HL-60/S4 treated with retinoic acid at 250 ng/mL for 4 days and 3 days (cell line): ENCODE measurements around the gene EXOC2.

Experiments
- in situ Hi-C: fragments of 300-500 bp; cut with MboI; formaldehyde crosslinking; loops from 2 replicates; pipeline ENCODE4 v1.7.0; 2022; ENCODE audit warnings: low sequenced_read_pairs

EXOC2 gene

DNA sequence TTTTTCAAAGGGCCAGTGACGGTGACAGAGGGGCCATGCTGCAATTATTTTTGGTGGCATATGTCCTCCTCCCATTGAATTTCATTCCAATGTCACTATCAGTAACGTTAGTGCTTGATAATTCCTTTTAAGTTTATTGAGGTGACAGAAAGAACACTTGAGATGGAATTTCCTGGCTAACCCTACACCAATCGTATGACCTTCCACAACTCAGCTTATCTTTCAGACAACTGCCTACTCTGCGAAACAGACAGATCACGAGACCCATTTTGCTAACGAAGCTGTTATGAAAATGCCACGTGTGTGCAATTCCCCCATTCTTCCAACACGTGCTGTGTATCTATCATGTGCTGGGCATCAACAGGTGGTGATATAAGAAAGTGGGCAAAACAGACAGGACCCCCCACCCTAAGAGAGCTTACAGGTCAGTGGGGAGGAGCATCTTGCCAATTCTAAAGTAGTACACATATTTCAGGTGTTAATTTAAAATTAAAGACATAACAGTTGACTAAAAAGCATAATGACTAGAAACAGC, 188.4 kb downstream of the EXOC2 start:
- in situ Hi-C loops: no loop called here

GRCh38 chr6:503610-504362, 189.2 kb downstream of the EXOC2 start:
- in situ Hi-C loops: no loop called here

GRCh38 chr6:502761-503160, 190.2 kb downstream of the EXOC2 start:
- in situ Hi-C loops: no loop called here

DNA sequence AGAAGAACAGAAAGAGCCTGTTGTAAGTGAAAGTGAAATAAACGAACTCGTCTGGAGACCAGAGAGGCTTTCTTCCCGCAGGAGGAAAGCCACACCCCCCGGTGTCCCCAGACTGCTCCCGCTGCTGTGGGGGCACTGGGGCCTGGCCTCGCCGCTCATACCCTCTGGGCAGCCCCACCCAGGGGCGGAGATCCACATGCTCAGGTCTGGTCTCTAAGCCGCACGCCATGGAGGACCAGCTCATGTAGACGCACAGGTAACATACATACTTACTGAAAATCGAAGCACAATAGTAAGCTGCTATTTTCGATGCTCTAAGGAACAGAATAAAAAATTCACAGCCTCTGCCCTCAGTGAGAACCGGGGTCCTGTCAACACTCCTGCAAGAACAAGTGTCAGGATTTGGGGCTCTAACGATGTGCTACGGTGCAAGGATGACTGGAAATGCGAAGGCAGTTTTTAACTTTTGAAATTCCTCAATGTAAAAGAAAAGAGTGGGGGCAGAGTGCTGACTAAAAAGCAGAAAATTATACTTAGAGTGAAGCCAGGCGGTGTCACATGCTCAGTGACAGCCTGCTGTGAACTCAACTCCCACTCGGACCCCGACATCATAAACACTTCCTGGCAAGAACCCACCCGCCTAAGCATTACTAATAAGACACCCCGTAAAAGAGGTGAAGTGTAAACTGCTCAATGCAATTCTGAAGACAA, 190.9 kb downstream of the EXOC2 start:
- in situ Hi-C loops: no loop called here

- in situ Hi-C loops: no loop called here
Observed at GRCh38 chr6:499617-500016, 193.3 kb downstream of the EXOC2 start.

GRCh38 chr6:498795-499231, 194.1 kb downstream of the EXOC2 start:
- in situ Hi-C loops: no loop called here

GRCh38 chr6:497258-497657, 195.7 kb downstream of the EXOC2 start:
- in situ Hi-C loops: no loop called here

DNA sequence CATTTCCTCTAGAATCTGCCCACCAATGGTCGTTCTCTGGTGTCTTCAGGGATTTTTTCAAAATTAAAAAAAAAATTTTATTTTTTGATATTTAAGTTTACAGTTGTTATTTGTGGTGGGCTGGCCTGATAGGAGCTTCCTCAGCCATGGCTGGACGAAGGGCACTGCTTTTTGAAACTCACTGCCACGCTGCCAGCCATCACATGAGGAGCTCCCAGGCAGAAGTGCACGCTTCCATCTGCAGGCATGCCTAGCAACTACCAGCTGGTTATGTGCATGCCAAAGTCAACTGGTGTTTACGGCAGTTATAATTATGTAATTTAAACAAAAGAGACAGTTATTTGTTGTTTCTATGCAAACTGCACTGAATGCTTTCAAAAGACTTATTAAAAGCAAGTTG, 196.3 kb downstream of the EXOC2 start:
- in situ Hi-C loops: no loop called here

GRCh38 chr6:494394-494793, 198.5 kb downstream of the EXOC2 start:
- in situ Hi-C loops: no loop called here

DNA sequence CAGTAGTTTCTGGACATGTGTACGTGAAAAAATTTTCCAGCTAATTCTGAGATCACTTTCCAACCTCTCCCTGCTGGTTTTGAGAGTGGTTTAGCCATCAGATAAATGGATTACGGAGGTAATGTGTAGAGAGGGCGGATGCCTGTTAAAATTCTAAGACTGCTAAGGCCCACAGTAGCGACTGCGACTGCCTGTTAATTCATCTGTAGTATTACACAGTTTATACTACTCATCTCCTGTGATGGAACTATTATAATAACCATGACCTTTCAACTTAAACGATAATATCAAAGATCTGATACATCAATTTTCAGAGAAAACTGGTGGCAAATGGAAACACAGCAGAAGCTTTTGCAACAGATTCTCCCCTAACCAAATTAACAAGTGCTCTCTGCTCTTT, 199.1 kb downstream of the EXOC2 start:
- in situ Hi-C loops: no loop called here

- in situ Hi-C loops: no loop called here
Observed at GRCh38 chr6:492816-493414, 200.0 kb downstream of the EXOC2 start.

GRCh38 chr6:492178-492577, 200.8 kb downstream of the EXOC2 start:
- in situ Hi-C loops: no loop called here

- in situ Hi-C loops: no loop called here
Observed at GRCh38 chr6:491233-491632, 201.7 kb downstream of the EXOC2 start.

DNA sequence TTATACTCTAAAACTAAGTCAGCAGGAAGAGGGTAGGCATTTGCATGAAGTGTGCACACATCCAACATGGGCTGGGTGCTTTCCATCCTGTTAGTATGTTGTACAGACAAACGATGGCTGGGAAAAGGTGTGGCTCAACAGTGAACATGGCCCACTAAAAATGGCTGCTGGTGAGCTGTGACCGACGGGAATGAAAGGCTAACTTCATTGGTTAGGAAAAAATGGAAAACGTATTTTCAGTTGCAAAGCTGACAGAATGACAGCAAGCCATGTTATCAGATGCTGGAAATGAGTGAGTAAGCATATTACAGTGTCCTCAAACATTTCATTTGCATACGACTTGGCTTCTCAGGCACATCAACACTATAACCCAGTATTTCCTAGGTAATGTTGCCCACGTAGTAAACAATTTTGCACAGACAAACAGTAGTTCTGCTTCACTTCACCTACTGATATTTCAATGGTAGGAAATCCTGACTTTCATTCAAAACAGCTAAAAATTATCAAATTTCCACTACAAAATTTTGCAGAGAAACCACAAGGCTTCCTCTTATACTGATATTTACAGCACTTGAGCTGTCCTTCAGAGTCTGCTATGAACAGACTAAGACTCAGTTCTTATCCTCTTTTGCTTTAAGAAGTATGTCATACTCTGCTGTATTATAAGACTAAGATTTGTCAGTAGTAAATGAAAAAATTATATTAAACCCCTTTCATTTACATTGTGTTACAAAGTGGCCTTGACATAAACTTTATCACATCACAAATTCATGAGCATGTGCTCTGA, 202.5 kb downstream of the EXOC2 start:
- in situ Hi-C loops: no loop called here

DNA sequence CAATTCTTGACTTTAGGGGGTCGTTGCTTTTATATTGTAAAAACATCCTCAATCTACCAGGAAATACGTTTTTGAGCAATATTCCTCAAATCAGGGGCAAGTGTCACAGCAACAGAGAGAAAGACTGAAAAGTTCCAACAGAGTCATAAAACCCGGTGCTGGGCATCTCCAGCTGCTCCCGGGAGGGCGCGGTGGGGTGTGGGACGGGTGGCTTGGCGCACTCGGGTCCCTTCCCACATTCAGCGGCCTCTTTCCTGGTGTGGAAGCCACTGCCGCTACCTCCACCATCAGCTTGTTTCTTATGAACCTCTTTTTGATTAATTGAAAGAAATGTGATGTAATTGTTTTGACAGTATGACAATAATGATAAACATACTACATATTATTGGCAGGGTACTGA, 203.2 kb downstream of the EXOC2 start:
- in situ Hi-C loops: no loop called here

DNA sequence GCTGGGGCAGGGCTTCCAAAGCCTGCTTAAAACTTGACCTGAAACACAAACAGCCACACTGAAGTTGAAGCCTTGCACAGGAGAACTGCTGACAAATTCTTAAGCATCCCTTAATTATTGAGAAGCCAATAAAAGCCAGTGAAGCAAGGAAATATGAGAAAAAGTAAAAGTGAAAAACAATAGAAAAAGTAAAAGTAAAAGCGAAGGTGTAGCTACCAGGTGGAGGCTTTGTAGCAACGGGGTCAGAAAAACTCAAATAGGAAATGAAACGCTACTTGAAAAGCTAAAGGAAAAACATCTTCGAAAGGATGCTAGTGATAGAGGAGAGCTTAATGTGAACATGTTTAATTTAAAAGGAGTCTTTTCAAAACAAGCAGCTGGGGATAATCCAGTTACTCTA, 203.9 kb downstream of the EXOC2 start:
- in situ Hi-C loops: no loop called here

- in situ Hi-C loops: no loop called here
Observed at GRCh38 chr6:487956-488355, 205.0 kb downstream of the EXOC2 start.

- in situ Hi-C loops: no loop called here
Observed at GRCh38 chr6:485655-486170, 207.2 kb downstream of the EXOC2 start.

DNA sequence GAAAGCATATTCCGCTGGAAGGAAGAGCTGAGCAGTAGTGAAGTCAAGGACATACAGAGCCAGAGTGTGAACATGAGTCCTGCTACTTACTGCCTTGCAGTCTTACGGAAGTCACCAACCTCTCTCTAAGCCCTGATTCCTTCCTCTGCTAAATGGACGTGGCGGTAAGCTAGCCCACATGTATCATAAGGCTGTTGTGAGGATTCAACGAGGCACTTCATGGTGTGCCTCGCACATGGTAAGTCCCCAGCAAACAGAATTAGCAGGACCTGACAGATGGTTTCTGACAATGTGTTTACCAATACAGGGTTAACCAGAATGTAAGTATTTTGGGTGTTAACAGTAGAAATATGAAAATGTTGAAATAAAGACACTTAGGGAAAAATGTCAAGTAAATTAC, 208.2 kb downstream of the EXOC2 start:
- in situ Hi-C loops: no loop called here

- in situ Hi-C loops: no loop called here
Observed at GRCh38 chr6:484086-484745, 208.7 kb downstream of the EXOC2 start.
